DND-41 (cell line): Measurements from ENCODE around the gene CACNB1.

Experiments used
- CTCF ChIP-seq: IDR thresholded peaks from 2 replicates; pipeline ENCODE4 v1.5.1; 2012; ENCODE audit warnings: borderline replicate concordance, low read length, moderate library complexity, mild to moderate bottlenecking; ENCODE audit not compliant: poor library complexity, severe bottlenecking; ENCODE audit errors: extremely low read depth
- EZH2 ChIP-seq: IDR thresholded peaks from 3 replicates; pipeline ENCODE4 v1.6.1; 2012; ENCODE audit warnings: borderline replicate concordance, low read depth, mild to moderate bottlenecking, moderate library complexity, low read length, inconsistent platforms; ENCODE audit not compliant: severe bottlenecking

GRCh38 chr17:39131616-39132015 is 65.9 kb downstream of the CACNB1 start:
- TF ChIP-seq CTCF (no peak), EZH2 (no peak)
